Measurements from ENCODE around the gene DLX3. TPM values are rescaled to one million over a fixed set of nuclear protein-coding genes. Genes with fewer than 3 reads are reported as not detected.
A peak's percentile ranks its signal among the peaks of the same experiment; 100 is the strongest.

The DLX3 gene
- total RNA-seq, 2 donors from 2014 or later, result not detected

DNA sequence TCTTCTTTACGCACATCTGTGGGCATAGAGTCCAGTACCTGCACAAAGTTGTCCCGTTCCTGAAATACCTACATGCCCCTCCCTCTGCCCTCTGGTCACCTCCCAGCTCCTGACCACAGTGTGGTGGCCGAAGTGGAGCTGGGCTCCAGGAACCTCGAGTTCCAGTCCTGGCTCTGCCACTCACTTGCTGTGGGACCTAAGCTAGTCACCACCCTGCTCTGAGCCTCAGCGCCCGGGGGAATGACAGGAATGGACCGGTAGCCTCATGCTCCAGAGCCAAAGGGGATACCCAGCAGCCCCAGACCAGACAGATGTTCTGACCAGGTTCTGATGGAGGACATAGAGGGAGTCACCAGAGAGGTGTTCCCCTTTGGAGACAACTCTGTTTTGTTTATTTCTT, 34.2 kb upstream of the DLX3 start:
- H3K27ac Mint-ChIP-seq, result no peak overlapping the region
- no peaks in the 10 kb centered on the region for H3K36me3 Mint-ChIP-seq (ENCODE audit: low read depth)
- DNase-seq, result no peak
- H3K4me1 Mint-ChIP-seq, result peaks cover 7% of the 10 kb centered on the region
- no peaks in the 10 kb centered on the region for H3K9me3 ChIP-seq (ENCODE audit: control insufficient read depth, low read length, poor library complexity, severe bottlenecking)
- ATAC-seq, result no peak
- H3K27me3 Mint-ChIP-seq, result peaks cover 29% of the 10 kb centered on the region
- H3K4me3 Mint-ChIP-seq, result no peak overlapping the region

DNA sequence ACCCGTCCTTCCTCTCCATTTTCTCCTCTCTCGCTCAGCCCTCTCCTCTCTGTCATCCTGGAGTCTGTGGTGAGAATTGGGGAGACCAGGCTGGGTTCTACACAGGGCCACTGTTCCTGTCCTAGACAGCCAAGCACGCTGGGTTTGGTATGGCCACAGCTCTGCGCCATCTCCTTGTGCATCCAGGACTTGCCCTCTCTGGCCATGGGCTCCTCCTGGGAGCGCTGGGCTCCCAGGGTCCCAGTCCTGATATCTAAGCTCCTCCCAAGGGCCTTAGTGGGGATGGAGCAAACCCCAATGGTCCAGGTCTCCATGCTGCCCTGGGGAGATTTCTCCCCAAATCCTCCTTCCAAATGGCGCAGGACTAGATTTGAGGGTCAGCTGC, 33.7 kb upstream of the DLX3 start:
- H3K9me3 ChIP-seq (ENCODE audit: control insufficient read depth, low read length, poor library complexity, severe bottlenecking), result no peaks in the 10 kb centered on the region
- Mint-ChIP-seq H3K27ac (no peak overlapping the region), H3K4me1 (peaks cover 7% of the 10 kb centered on the region), H3K4me3 (no peak overlapping the region), H3K36me3 (ENCODE audit: low read depth) (no peaks in the 10 kb centered on the region), H3K27me3 (peaks cover 25% of the 10 kb centered on the region)
- DNase-seq, result no peak
- no peak for ATAC-seq

DNA sequence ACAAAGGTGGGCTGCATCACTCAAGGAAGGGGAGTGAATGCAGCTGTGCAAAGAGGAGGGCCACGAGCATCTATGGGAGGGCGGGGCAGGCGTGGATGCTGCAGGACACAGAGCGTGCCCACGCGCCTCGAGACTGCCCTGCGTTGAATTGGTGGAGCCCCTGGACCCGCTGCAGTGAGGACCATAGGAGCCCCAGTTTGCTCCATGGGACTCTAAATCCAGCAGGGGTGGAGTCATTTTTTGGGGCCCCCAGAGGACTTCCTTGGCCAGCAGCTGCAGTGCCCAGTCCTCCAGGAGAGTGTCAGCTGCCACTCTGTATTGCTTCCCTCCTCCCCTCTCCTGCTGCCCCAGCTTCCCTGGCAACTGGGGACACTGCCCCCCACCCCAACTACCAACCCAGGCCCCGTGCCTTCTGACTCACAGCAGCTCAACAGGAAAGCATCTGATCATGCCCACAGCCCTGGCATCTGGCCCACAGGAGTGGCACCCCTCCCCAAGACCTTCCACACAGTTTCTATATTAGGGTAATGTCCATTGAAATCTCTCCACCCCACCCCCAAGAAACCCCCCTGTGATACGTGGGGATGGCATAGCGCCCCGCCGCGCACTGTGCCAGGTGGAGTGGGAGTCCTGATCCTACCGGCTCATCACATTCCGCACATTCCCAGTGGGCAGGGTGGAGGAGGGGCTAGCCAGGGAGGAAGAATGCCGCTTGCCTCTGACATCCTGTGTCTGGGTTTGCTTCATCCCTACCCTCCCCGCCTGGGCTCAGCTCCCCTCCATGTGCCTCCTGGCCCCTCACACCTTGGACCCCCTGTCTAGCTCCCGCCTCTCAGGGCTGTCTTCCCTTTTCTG, 33.1 kb upstream of the DLX3 start:
- peaks cover 7% of the 10 kb centered on the region for H3K4me1 Mint-ChIP-seq
- no peaks in the 10 kb centered on the region for H3K36me3 Mint-ChIP-seq (ENCODE audit: low read depth)
- no peak for ATAC-seq
- no peaks in the 10 kb centered on the region for H3K9me3 ChIP-seq (ENCODE audit: control insufficient read depth, low read length, poor library complexity, severe bottlenecking)
- no peak overlapping the region for H3K27ac Mint-ChIP-seq
- no peak for DNase-seq
- H3K27me3 Mint-ChIP-seq, result peaks cover 20% of the 10 kb centered on the region
- H3K4me3 Mint-ChIP-seq, result peak overlapping the region; percentile 41

DNA sequence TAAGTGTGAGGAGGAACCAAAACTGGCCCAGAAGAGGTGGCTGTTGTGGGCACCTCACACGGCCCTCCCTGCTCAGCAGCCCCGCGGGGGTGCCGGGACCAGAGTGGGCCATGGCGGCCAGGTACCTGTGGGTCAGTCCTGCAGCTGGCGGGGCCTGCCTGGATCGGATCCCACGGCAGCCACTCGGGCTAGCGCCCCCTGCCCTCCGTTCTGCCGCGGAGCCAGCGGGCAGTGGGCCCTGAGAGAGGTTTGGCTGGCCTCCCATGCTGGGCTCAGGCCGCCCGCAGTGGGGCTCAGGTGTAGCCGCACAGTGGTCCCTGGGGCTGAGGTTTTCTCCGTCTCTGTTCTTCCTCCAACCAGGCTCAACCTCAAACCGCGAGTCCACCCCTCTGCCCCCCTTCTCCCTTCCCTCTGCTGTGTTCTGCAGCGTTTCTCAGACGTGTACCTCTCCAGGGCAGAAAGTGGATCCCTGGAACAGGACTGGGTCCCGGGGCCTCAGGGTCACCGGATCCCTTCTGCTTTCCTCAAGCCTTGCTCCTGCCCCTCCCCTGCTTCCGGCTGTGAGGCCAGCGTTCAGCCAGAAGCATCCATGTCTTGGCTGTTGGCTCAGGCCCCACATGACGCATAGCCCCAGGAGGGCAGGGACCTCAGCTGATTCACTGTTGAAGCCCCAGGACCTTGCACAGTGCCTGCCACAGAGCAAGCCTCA, 32.3 kb upstream of the DLX3 start:
- no peaks in the 10 kb centered on the region for H3K36me3 Mint-ChIP-seq (ENCODE audit: low read depth)
- DNase-seq (no peak), ATAC-seq (peak; percentile 49)
- no peaks in the 10 kb centered on the region for H3K9me3 ChIP-seq (ENCODE audit: control insufficient read depth, low read length, poor library complexity, severe bottlenecking)
- peaks cover 23% of the 10 kb centered on the region for H3K27me3 Mint-ChIP-seq
- peak overlapping the region; percentile 41 for H3K4me3 Mint-ChIP-seq
- H3K27ac Mint-ChIP-seq, result no peak overlapping the region
- peaks cover 7% of the 10 kb centered on the region for H3K4me1 Mint-ChIP-seq

DNA sequence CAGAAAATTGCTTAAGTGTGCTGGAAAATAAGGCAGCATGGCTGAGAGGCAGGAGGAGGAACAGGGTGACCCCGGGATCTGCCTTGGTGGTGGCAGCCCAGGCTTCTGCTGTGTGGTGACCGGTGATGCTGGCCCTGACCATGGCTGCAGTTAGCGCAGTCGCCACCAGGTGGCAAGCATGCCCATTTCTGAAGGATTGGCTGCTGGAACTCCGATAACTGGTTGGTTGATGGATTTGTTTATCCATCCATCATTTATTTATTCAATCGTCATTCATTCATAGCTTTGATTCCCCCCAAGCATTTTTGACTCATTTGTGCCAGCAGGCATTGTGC, 31.8 kb upstream of the DLX3 start:
- no peak overlapping the region for H3K4me3 Mint-ChIP-seq
- peaks cover 7% of the 10 kb centered on the region for H3K4me1 Mint-ChIP-seq

DNA sequence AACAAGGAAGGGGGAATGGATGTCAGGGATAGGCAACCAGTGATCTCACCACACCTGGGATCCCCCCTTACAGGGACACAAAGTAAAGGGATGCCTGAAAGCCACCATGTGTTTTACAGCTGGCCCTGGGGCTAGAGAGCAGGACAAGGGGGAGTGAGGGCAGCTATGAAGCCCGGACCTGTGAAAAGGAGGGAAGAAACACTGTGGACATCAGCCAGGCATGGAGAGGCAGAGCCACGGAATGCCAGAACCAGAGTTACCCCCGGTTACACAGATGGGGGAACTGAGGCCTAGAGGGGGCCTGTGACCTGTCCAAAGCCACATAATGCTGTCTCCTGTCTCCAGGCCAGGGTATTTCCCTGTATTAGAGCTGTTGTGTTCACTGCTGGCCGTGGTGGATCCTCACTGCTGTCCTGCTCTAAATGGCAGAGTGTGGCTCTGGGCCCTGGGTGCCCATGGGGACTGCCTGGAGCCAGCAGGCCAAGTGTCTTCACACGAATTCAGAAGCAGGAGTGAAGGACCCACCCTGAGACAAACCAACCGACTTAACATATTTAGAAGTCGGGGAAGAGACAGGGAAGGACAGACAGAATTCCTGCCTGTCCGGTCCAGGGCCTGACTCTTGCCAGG, 31.1 kb upstream of the DLX3 start:
- no peak overlapping the region for H3K4me3 Mint-ChIP-seq
- no peak overlapping the region for H3K27ac Mint-ChIP-seq
- H3K4me1 Mint-ChIP-seq, result peaks cover 10% of the 10 kb centered on the region
- peaks cover 35% of the 10 kb centered on the region for H3K27me3 Mint-ChIP-seq
- no peaks in the 10 kb centered on the region for H3K36me3 Mint-ChIP-seq (ENCODE audit: low read depth)
- H3K9me3 ChIP-seq (ENCODE audit: control insufficient read depth, low read length, poor library complexity, severe bottlenecking), result no peaks in the 10 kb centered on the region
- DNase-seq (no peak), ATAC-seq (no peak)

More for the DNA sequence above, 31.8 kb upstream of the DLX3 start:
- peaks cover 28% of the 10 kb centered on the region for H3K27me3 Mint-ChIP-seq
- no peaks in the 10 kb centered on the region for H3K36me3 Mint-ChIP-seq (ENCODE audit: low read depth)
- ATAC-seq, result peak; percentile 85
- no peak overlapping the region for H3K27ac Mint-ChIP-seq
- no peaks in the 10 kb centered on the region for H3K9me3 ChIP-seq (ENCODE audit: control insufficient read depth, low read length, poor library complexity, severe bottlenecking)
- peak; percentile 61 to 78 (median 62) for DNase-seq

DNA sequence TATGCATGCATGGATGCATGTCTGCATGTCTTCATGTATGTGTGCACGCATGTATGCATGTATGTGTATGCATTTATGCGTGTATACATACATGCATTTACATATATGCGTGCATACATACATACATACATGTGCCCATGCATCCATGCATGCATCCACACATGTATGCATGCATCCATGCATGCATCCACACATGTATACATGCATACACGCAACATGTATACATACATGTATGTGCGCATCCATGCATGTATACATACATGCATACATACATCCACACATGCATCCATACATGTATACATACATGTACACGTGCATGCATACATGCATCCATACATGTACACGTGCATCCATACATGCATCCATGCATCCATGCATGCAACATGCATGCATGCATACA, 29.8 kb upstream of the DLX3 start:
- peaks cover 37% of the 10 kb centered on the region for H3K27me3 Mint-ChIP-seq
- DNase-seq, result no peak
- no peak overlapping the region for H3K4me3 Mint-ChIP-seq
- H3K4me1 Mint-ChIP-seq, result peaks cover 10% of the 10 kb centered on the region
- no peak for ATAC-seq
- H3K9me3 ChIP-seq (ENCODE audit: control insufficient read depth, low read length, poor library complexity, severe bottlenecking), result no peaks in the 10 kb centered on the region
- H3K36me3 Mint-ChIP-seq (ENCODE audit: low read depth), result no peaks in the 10 kb centered on the region
- H3K27ac Mint-ChIP-seq, result no peak overlapping the region

DNA sequence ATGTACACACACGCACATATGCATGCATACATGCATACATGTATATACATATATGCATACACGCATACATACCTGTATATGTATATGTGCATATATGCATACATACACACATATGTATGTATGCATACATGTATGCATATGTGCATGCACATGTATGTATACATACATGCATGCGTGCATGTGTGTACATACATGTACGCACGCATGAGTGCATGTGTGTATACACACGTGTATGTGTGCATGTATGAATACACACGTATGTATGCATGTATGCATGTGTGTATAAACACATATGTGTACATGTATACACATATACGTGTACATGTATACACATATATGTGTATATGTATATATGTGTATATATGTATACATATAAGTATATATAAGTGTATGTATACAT, 28.5 kb upstream of the DLX3 start:
- H3K9me3 ChIP-seq (ENCODE audit: control insufficient read depth, low read length, poor library complexity, severe bottlenecking), result no peaks in the 10 kb centered on the region
- ATAC-seq, result no peak
- no peak overlapping the region for H3K4me3 Mint-ChIP-seq
- DNase-seq, result no peak
- H3K27ac Mint-ChIP-seq, result no peak overlapping the region
- H3K4me1 Mint-ChIP-seq, result peaks cover 8% of the 10 kb centered on the region
- H3K27me3 Mint-ChIP-seq, result peaks cover 37% of the 10 kb centered on the region
- no peaks in the 10 kb centered on the region for H3K36me3 Mint-ChIP-seq (ENCODE audit: low read depth)

DNA sequence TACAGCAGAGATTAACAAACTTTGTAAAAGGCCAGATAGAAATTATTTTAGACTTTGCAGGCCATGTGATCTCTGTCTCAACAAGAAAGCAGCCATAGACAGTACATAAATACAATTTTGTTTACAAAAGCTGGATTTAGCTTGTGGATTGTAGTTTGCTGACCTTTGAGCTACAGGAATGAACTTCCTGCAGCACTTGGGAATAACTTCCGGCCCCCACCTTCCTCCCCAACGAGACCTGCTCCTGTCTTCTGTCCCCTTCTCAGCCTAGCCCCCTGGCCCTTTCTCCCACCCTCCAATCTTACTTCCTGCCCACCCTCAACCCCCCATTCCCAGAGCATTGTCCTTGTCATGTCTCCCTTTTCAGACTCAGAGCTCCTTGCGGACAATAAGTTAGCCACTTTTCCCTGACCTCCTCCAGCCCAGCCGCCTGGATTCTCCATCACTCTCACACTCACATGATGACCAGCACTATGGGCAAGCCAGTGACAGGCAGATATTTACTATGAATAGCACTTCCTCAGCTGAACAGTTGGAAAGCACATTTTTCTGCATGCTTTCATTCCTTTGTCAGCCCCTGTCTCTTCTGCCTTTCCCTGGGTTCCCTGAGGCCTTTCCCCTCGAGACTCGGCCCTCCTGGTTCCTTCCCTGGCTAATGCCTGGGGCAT, 27.6 kb upstream of the DLX3 start:
- H3K4me3 Mint-ChIP-seq, result no peak overlapping the region
- no peak overlapping the region for H3K27ac Mint-ChIP-seq
- H3K4me1 Mint-ChIP-seq, result peaks cover 8% of the 10 kb centered on the region
- H3K36me3 Mint-ChIP-seq (ENCODE audit: low read depth), result no peaks in the 10 kb centered on the region
- no peak for DNase-seq
- H3K9me3 ChIP-seq (ENCODE audit: control insufficient read depth, low read length, poor library complexity, severe bottlenecking), result no peaks in the 10 kb centered on the region
- ATAC-seq, result no peak
- H3K27me3 Mint-ChIP-seq, result peaks cover 29% of the 10 kb centered on the region

DNA sequence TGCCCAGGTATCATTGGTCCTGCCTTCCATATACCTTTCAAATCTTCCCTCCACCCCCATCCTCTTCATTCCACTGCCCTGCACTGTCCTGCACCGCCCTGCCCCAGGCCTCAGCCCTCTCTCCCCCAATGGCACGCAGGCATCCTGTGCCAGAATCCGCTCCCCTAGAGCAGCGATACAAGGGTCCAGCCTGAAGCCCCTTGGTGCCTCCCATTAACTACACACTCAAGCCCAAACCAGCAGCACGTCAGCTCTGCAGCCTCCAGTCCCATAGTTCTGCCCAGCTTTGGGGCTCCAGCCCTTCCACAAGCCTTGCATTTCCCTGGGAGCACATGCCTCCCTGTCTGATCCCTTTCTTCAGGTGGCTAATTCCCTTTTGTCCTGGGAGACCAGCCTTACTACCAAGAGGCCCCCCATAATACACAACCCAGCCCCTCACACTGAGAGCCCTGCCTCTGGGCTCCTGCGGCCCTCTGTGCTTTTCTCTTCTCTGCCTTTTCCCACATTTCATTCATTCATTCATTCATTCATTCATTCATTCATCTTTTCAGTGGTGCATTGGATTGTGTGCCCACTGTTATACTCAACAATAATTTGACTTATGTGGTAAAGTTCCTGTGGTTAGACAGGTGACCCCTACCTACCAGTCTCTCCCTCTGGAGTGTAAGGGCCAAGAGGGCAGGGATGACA, 26.8 kb upstream of the DLX3 start:
- DNase-seq (no peak), ATAC-seq (no peak)
- Mint-ChIP-seq H3K4me3 (no peak overlapping the region), H3K27ac (no peak overlapping the region), H3K27me3 (peaks cover 26% of the 10 kb centered on the region), H3K36me3 (ENCODE audit: low read depth) (no peaks in the 10 kb centered on the region), H3K4me1 (peaks cover 3% of the 10 kb centered on the region)
- H3K9me3 ChIP-seq (ENCODE audit: control insufficient read depth, low read length, poor library complexity, severe bottlenecking), result no peaks in the 10 kb centered on the region

DNA sequence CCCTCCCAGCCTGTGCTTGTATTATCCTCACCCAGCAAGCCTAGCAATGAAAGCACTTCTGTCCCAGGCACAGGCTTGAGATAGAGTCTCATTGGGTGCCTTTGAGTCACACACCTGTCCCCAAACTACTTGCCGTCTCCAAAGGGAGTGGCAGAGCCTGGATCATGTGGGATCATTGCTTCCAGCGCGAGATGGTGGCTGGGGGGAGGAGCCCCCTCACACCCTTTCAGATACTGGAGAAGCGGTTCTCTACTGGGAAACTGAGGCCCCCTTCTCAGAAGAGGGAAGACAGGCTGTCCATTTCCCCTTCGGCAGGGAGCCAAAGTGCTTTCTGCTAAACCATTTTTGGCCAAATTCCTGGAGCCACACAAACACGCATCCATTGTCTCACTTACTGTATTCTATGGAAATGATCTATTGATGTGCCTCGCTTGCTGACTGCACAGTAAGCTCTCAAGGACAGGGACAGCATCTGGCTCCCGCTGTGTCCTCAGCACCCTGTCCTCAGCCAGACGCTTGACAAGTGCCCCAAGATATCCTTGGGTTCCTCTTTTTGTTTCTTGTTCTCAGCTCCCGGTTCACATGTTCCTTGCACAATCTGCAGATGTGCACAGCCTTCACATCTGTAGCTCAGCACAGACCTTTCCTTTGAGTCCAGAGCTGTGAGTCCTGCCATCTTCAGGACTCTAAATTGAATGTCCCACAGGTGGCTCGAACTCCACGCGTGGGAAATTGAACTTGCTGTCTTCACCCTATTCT, 26.0 kb upstream of the DLX3 start:
- Mint-ChIP-seq H3K4me3 (no peak overlapping the region), H3K4me1 (peaks cover 3% of the 10 kb centered on the region), H3K36me3 (ENCODE audit: low read depth) (no peaks in the 10 kb centered on the region), H3K27ac (no peak overlapping the region), H3K27me3 (peaks cover 26% of the 10 kb centered on the region)
- DNase-seq (no peak), ATAC-seq (no peak)
- no peaks in the 10 kb centered on the region for H3K9me3 ChIP-seq (ENCODE audit: control insufficient read depth, low read length, poor library complexity, severe bottlenecking)

DNA sequence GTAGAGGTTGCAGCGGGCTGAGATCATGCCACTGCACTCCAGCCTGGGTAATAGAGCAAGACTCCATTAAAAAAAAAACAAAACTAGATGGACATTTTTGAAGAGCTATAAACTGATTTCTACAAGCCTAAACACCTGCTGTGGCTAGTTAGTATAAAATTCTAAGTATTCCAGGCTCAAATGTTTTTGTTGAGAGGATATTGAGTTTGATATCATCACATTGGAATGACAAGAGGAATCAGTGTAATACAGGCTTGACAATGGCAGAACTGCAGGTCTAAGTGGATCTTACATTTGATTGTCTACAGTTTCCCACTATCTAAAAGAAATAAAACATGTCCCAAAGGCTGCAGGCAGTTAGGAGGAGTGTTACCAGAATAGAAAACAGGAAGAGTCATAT, 23.9 kb upstream of the DLX3 start:
- ATAC-seq (no peak), DNase-seq (no peak)
- peaks cover 3% of the 10 kb centered on the region for H3K4me1 Mint-ChIP-seq
- no peak overlapping the region for H3K27ac Mint-ChIP-seq
- H3K9me3 ChIP-seq (ENCODE audit: control insufficient read depth, low read length, poor library complexity, severe bottlenecking), result no peaks in the 10 kb centered on the region
- no peak overlapping the region for H3K4me3 Mint-ChIP-seq
- H3K36me3 Mint-ChIP-seq (ENCODE audit: low read depth), result no peaks in the 10 kb centered on the region
- H3K27me3 Mint-ChIP-seq, result peaks cover 26% of the 10 kb centered on the region
